ENCODE data around the gene SLC25A21.

SLC25A21 gene

GRCh38 chr14:36857136-36857535 lies 315.3 kb downstream of the SLC25A21 start:
- DNase-seq = no peak

GRCh38 chr14:36856095-36856878 lies 316.1 kb downstream of the SLC25A21 start:
- DNase-seq = no peak

- DNase-seq = no peak
Measured at GRCh38 chr14:36855396-36855795, 317.0 kb downstream of the SLC25A21 start.

- DNase-seq = no peak
Measured at GRCh38 chr14:36852981-36853691, 319.3 kb downstream of the SLC25A21 start.

- DNase-seq = no peak
Measured at GRCh38 chr14:36848213-36848612, 324.2 kb downstream of the SLC25A21 start.

GRCh38 chr14:36847366-36847765 lies 325.0 kb downstream of the SLC25A21 start:
- no peak for DNase-seq

- DNase-seq = no peak
Measured at GRCh38 chr14:36845356-36846012, 326.9 kb downstream of the SLC25A21 start.

- DNase-seq = no peak
Measured at GRCh38 chr14:36844443-36845195, 327.8 kb downstream of the SLC25A21 start.

GRCh38 chr14:36843410-36843809 lies 329.0 kb downstream of the SLC25A21 start:
- DNase-seq = no peak

- DNase-seq = no peak
Measured at GRCh38 chr14:36835128-36835527, 337.3 kb downstream of the SLC25A21 start.

GRCh38 chr14:36834293-36834692 lies 338.1 kb downstream of the SLC25A21 start:
- DNase-seq = no peak

GRCh38 chr14:36829547-36829946 lies 342.9 kb downstream of the SLC25A21 start:
- DNase-seq = no peak

GRCh38 chr14:36827861-36828260 lies 344.5 kb downstream of the SLC25A21 start:
- no peak for DNase-seq

GRCh38 chr14:36826614-36827013 lies 345.8 kb downstream of the SLC25A21 start:
- no peak for DNase-seq

- DNase-seq = no peak
Measured at GRCh38 chr14:36824854-36825253, 347.6 kb downstream of the SLC25A21 start.

- no peak for DNase-seq
Measured at GRCh38 chr14:36823651-36824050, 348.8 kb downstream of the SLC25A21 start.

- no peak for DNase-seq
Measured at GRCh38 chr14:36822685-36823084, 349.7 kb downstream of the SLC25A21 start.

- no peak for DNase-seq
Measured at GRCh38 chr14:36820901-36821300, 351.5 kb downstream of the SLC25A21 start.

GRCh38 chr14:36820111-36820709 lies 352.2 kb downstream of the SLC25A21 start:
- no peak for DNase-seq

GRCh38 chr14:36818794-36819384 lies 353.5 kb downstream of the SLC25A21 start:
- no peak for DNase-seq

GRCh38 chr14:36818246-36818645 lies 354.2 kb downstream of the SLC25A21 start:
- DNase-seq = no peak

Measured in NCI-H1105 (cell line).